Measurements from ENCODE around the gene PTPN1. TPM values are rescaled to one million over a fixed set of nuclear protein-coding genes. Genes with fewer than 3 reads are reported as not detected.

PTPN1 gene
- total and polyA plus RNA-seq, 2 experiments from 2014 or later: 16.9 to 26.4 TPM

DNA sequence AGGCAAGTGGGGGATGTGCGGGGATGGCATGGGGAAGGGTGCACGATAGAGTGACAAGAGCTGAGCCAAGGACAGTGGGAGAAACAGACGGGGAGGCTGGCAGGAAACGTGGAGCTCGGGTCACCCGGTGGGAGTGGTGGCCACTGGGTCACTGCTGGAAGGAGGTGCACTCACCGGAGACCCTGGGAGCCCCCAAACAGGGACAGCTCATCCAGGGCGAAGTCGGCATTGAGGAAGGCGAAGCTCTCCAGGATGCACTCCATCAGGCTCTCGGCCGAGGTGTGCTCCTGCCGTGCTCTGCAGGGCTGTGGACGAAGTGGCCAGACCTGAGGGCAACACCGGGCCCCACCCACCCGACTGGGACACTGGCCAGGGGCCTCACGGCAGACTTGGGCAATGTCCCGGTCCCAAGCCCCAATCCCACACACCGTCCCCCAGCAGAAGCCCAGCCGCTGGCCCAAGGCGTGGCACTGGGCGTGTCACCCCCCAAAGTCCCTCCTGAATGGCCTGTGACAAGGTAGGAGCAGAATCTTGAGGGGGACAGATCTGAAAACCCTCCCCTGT, 87.3 kb downstream of the PTPN1 start:
- no peak overlapping the region for H3K4me2 ChIP-seq
- H3K36me3 Mint-ChIP-seq (ENCODE audit: low read depth): no peaks in the 10 kb centered on the region
- peaks cover 11% of the 10 kb centered on the region for H3K4me1 Mint-ChIP-seq
- H2AFZ ChIP-seq: no peak overlapping the region
- no peaks in the 10 kb centered on the region for H3F3A ChIP-seq (replicated peaks; ENCODE audit: low read depth)
- no peaks in the 10 kb centered on the region for H3K27me3 ChIP-seq (ENCODE audit: insufficient read depth)
- H4K20me1 ChIP-seq (replicated peaks; ENCODE audit: insufficient read depth): no peaks in the 10 kb centered on the region
- H3K4me3 Mint-ChIP-seq: no peak overlapping the region
- ATAC-seq (no peak), DNase-seq (ENCODE audit: low spot score) (no peak)
- H3K9me3 Mint-ChIP-seq: no peaks in the 10 kb centered on the region
- TF ChIP-seq STAT1 (IDR thresholded peaks at IDR 0.05; ENCODE audit: unreplicated experiment) (no peak), POLR2AphosphoS5 (IDR thresholded peaks at IDR 0.05; ENCODE audit: low read depth) (no peak), ZNF331 (CRISPR knock-in tag; IDR thresholded peaks at IDR 0.05; ENCODE audit: low read depth) (no peak), ZNF114 (CRISPR knock-in tag; IDR thresholded peaks at IDR 0.05) (no peak), EZH2phosphoT487 (IDR thresholded peaks at IDR 0.05; ENCODE audit: unreplicated experiment) (no peak), JUNB (IDR thresholded peaks at IDR 0.05; ENCODE audit: unreplicated experiment) (no peak), CREB1 (CRISPR knock-in tag; IDR thresholded peaks at IDR 0.05; ENCODE audit: low read depth) (no peak), NANOG (IDR thresholded peaks at IDR 0.05; ENCODE audit: borderline replicate concordance) (no peak), EZH2 (IDR thresholded peaks at IDR 0.05; ENCODE audit: low read depth, unreplicated experiment) (no peak)
- TF ChIP-seq, protein P1, sequence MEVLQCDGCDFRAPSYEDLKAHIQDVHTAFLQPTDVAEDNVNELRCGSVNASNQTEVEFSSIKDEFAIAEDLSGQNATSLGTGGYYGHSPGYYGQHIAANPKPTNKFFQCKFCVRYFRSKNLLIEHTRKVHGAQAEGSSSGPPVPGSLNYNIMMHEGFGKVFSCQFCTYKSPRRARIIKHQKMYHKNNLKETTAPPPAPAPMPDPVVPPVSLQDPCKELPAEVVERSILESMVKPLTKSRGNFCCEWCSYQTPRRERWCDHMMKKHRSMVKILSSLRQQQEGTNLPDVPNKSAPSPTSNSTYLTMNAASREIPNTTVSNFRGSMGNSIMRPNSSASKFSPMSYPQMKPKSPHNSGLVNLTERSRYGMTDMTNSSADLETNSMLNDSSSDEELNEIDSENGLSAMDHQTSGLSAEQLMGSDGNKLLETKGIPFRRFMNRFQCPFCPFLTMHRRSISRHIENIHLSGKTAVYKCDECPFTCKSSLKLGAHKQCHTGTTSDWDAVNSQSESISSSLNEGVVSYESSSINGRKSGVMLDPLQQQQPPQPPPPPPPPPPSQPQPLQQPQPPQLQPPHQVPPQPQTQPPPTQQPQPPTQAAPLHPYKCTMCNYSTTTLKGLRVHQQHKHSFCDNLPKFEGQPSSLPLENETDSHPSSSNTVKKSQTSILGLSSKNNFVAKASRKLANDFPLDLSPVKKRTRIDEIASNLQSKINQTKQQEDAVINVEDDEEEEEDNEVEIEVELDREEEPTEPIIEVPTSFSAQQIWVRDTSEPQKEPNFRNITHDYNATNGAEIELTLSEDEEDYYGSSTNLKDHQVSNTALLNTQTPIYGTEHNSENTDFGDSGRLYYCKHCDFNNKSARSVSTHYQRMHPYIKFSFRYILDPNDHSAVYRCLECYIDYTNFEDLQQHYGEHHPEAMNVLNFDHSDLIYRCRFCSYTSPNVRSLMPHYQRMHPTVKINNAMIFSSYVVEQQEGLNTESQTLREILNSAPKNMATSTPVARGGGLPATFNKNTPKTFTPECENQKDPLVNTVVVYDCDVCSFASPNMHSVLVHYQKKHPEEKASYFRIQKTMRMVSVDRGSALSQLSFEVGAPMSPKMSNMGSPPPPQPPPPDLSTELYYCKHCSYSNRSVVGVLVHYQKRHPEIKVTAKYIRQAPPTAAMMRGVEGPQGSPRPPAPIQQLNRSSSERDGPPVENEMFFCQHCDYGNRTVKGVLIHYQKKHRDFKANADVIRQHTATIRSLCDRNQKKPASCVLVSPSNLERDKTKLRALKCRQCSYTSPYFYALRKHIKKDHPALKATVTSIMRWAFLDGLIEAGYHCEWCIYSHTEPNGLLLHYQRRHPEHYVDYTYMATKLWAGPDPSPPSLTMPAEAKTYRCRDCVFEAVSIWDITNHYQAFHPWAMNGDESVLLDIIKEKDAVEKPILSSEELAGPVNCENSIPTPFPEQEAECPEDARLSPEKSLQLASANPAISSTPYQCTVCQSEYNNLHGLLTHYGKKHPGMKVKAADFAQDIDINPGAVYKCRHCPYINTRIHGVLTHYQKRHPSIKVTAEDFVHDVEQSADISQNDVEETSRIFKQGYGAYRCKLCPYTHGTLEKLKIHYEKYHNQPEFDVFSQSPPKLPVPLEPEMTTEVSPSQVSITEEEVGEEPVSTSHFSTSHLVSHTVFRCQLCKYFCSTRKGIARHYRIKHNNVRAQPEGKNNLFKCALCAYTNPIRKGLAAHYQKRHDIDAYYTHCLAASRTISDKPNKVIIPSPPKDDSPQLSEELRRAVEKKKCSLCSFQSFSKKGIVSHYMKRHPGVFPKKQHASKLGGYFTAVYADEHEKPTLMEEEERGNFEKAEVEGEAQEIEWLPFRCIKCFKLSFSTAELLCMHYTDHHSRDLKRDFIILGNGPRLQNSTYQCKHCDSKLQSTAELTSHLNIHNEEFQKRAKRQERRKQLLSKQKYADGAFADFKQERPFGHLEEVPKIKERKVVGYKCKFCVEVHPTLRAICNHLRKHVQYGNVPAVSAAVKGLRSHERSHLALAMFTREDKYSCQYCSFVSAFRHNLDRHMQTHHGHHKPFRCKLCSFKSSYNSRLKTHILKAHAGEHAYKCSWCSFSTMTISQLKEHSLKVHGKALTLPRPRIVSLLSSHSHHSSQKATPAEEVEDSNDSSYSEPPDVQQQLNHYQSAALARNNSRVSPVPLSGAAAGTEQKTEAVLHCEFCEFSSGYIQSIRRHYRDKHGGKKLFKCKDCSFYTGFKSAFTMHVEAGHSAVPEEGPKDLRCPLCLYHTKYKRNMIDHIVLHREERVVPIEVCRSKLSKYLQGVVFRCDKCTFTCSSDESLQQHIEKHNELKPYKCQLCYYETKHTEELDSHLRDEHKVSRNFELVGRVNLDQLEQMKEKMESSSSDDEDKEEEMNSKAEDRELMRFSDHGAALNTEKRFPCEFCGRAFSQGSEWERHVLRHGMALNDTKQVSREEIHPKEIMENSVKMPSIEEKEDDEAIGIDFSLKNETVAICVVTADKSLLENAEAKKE (CRISPR knock-in tag; IDR thresholded peaks at IDR 0.05): no peak
- TF ChIP-seq, protein P2, sequence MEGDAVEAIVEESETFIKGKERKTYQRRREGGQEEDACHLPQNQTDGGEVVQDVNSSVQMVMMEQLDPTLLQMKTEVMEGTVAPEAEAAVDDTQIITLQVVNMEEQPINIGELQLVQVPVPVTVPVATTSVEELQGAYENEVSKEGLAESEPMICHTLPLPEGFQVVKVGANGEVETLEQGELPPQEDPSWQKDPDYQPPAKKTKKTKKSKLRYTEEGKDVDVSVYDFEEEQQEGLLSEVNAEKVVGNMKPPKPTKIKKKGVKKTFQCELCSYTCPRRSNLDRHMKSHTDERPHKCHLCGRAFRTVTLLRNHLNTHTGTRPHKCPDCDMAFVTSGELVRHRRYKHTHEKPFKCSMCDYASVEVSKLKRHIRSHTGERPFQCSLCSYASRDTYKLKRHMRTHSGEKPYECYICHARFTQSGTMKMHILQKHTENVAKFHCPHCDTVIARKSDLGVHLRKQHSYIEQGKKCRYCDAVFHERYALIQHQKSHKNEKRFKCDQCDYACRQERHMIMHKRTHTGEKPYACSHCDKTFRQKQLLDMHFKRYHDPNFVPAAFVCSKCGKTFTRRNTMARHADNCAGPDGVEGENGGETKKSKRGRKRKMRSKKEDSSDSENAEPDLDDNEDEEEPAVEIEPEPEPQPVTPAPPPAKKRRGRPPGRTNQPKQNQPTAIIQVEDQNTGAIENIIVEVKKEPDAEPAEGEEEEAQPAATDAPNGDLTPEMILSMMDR (conservative IDR thresholded peaks at IDR 0.05; ENCODE audit: low read depth in 2 of 2): no peak
- TF ChIP-seq, protein P3, sequence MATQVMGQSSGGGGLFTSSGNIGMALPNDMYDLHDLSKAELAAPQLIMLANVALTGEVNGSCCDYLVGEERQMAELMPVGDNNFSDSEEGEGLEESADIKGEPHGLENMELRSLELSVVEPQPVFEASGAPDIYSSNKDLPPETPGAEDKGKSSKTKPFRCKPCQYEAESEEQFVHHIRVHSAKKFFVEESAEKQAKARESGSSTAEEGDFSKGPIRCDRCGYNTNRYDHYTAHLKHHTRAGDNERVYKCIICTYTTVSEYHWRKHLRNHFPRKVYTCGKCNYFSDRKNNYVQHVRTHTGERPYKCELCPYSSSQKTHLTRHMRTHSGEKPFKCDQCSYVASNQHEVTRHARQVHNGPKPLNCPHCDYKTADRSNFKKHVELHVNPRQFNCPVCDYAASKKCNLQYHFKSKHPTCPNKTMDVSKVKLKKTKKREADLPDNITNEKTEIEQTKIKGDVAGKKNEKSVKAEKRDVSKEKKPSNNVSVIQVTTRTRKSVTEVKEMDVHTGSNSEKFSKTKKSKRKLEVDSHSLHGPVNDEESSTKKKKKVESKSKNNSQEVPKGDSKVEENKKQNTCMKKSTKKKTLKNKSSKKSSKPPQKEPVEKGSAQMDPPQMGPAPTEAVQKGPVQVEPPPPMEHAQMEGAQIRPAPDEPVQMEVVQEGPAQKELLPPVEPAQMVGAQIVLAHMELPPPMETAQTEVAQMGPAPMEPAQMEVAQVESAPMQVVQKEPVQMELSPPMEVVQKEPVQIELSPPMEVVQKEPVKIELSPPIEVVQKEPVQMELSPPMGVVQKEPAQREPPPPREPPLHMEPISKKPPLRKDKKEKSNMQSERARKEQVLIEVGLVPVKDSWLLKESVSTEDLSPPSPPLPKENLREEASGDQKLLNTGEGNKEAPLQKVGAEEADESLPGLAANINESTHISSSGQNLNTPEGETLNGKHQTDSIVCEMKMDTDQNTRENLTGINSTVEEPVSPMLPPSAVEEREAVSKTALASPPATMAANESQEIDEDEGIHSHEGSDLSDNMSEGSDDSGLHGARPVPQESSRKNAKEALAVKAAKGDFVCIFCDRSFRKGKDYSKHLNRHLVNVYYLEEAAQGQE (IDR thresholded peaks at IDR 0.05; ENCODE audit: unreplicated experiment): no peak
- TF ChIP-seq, protein P4, sequence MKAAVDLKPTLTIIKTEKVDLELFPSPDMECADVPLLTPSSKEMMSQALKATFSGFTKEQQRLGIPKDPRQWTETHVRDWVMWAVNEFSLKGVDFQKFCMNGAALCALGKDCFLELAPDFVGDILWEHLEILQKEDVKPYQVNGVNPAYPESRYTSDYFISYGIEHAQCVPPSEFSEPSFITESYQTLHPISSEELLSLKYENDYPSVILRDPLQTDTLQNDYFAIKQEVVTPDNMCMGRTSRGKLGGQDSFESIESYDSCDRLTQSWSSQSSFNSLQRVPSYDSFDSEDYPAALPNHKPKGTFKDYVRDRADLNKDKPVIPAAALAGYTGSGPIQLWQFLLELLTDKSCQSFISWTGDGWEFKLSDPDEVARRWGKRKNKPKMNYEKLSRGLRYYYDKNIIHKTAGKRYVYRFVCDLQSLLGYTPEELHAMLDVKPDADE (IDR thresholded peaks at IDR 0.05): no peak
- no peaks in the 10 kb centered on the region for H3K79me2 ChIP-seq (replicated peaks; ENCODE audit: insufficient read depth)
- H3K9me2 ChIP-seq (ENCODE audit: insufficient read depth): no peaks in the 10 kb centered on the region
- H3K27ac Mint-ChIP-seq: no peak overlapping the region
- no peak overlapping the region for H3K27ac ChIP-seq (ENCODE audit: low read depth)
- H3K4me1 ChIP-seq (ENCODE audit: insufficient read depth): no peaks in the 10 kb centered on the region
- H3K36me3 ChIP-seq (ENCODE audit: insufficient read depth): no peaks in the 10 kb centered on the region
- no peak overlapping the region for H3K4me3 ChIP-seq
- peaks cover 4% of the 10 kb centered on the region for H3K27me3 Mint-ChIP-seq (ENCODE audit: insufficient read depth, low read depth, poor library complexity)

All from GM23338 (cell line).